GM15510 (cell line): Measurements from ENCODE around the gene NF1.

ENCODE experiments used
- POLR2A ChIP-seq: IDR thresholded peaks from 3 replicates; pipeline ENCODE4 v1.6.1; 2011; ENCODE audit warnings: borderline replicate concordance; ENCODE audit not compliant: insufficient read length; ENCODE audit errors: extremely low read depth

The NF1 gene

DNA sequence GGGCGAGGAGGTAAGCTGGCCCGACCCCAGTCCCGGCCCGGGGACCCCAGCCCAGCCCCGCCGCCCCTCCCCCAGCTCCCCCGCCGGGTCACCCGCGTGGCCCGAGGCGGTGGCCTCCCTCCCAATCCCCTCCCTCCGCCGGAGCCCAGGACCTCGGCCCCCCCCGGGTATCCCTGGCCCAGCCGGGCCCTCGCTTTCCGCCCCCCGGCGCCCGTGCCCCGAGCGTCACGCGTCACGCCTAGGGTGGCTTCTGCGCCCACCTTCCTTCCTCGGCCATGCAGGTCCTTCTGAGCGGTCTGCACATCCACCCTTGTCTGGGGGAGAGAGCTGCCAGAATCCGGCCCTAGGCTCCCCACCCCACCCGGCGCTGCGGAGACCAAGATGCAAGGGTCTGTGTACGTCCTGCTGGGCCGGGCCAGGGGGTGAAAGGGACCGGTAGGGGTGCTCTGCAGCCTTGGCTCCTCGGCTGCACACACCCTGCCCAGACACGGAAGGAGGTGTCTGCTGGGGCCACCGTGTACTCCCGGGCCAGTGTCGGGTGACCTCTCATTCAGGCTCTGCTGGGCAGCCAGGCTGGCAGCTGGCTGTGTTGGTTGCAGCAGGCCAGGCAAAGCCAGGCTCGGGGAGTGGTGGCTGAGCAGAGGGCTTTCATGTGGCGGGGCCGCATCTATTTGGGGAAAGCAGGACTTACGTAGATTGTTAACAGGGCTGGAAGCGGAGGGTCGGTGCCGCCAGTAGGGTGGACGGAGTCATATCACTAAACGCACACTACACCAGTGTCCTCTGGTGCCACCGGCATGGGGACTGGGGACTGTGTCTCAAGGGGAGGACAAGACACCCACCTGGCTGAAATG, 297.5 kb downstream of the NF1 start:
- no peak for TF ChIP-seq POLR2A

DNA sequence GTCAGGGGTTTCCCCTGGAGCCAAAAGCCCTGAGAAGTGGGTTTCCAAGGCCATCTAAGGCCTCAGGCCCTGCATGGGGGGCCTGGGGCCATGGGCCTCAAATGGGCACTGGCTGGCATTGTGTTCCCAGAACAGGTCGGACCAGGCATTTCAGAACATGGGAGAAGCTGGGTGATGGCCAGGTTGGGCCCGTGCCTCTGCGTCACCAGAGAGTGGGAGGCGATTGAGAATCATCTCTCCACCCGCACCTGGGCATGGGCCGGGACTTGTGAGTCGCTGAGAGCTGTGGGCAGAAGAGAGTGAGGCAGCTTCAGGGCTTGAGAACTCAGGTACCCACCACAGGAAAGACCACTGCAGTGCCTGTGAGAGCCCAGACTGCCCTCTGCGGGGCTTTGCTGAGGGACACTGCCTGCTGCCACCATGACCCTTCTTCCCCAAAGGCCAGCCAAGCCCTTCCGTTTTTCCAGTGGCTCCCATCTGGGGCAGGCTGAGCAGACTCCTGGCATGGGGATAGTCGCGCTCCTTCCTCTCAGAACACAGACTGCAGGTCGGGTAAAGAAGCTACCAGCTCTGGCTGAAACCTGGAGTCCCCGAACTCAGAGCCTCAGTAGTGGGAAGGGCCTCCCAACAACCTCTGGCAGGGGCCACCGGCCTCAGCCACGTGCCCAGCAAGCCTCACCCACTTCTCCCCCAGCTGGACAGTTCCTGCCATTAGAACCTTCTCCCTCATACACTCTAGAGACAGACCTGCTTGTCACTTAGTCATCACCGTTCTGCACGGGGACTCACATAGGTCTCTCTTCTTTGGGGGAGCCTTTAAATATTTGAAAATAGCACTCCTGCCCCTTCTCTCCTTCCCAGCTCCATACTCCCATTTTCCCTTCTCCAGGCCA, 298.3 kb downstream of the NF1 start:
- no peak for TF ChIP-seq POLR2A

DNA sequence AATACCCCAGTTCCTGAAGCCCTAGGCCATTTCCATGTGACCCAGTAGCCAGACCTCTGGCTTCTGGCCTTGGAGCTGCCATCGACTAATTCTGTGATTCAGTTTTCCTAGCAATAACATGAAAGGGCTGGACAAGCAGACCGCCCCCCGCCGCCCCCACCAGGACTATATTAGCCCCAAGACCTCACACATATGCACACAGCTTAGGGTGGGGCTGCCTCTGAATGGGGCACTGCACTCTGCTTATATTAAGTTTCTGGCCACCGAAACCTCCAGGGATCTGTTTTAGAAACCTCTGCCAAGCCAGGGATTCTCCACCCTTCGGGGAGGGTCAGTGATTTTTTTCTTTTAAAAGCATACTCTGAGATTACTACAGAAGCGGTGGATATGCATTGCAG, 299.0 kb downstream of the NF1 start:
- TF ChIP-seq POLR2A = no peak

DNA sequence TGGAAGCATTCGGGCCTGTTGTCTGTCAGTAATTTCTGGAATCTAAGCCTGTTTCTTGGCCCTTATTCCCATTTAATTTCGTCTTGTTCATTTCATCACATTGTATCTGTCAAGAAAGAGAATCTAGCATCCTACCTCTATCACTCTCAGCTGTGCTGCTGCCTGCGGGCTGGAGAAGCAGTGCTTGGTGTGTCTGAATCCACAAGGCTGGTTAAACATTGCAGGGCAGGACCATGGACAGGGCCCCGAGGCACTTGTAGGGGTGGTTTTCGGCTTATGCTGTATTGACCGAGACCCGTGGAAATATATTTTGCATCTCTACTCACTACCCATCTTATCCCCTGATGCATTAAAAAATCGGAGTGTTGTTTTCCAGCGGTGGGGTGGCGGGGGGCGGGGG, 299.8 kb downstream of the NF1 start:
- no peak for TF ChIP-seq POLR2A

DNA sequence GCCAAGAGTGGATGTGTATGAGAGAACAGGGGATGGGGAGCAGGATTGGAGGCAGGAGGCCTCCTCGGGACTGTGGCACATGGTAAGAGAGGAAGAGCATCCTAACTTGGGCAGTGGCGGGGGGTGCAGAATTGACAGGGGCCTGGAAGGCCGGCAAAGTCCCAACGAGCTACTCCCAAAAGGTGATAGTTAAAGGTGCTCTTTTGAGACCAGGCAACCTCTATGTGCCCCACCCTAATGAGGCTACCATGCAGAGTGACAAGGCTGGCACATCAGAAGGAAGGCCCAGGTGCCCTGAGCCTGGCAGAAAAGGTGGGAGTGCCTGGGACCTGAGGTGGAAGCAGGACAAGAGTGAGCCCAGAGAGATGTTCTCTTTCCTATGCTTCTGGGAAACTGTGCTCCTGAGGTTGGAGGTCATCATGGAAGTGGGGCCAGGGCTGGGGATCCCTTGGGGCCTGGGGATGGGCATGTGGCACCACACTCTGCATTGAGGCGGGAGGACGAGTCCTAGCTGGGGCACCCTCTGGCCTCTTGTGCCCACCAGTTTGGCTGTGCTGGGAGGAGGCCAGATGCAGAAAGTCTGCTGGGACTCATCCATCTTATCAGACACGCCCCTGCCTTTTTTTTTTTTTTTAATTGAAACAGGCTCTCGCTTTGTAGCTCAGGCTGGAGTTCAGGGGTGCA, 302.6 kb downstream of the NF1 start:
- TF ChIP-seq POLR2A = no peak

DNA sequence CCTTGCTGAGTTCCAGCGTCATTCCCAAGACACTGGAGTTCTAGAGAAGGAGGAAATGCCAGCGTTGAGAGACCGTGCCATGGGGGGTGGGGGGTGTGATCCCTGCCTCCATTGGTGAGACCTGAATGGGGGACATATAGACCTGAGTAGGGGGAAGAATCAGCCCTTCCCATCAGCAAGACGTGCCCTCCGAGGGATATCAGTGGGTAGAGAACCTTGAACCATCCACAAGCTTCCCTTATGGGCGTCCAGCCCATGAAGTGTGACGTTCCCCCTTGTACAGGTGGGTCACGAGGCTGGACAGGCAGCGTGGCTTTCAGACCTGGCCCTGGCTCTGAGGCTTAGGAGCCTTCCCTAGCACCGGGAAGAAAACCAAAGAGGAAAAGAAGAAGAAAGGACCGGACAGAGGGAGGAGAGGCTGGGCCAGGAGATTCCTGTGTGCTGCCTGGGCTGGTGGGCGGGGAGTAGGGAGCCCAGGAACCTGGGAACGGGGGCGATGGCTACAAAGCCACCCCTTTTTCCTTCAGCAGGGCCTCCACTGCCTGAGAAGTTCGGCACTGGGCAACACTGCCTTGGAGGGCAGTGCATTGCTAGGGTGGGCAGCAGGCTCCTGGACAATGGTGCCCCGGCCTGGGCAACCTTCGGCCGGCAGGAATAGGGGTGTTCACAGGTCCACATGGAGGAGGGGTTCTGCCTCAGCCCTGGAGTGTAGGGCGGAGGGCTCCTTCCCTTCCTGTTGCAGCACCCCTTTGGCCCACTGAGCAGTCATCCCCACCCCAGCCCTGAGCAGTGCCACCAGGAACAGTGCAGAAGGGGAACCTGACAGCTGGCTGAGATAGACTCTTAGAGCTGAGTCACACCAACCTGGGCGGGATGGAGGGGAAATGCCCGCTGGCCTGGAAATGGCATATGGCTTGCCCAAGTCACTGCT, 303.9 kb downstream of the NF1 start:
- TF ChIP-seq POLR2A = no peak

DNA sequence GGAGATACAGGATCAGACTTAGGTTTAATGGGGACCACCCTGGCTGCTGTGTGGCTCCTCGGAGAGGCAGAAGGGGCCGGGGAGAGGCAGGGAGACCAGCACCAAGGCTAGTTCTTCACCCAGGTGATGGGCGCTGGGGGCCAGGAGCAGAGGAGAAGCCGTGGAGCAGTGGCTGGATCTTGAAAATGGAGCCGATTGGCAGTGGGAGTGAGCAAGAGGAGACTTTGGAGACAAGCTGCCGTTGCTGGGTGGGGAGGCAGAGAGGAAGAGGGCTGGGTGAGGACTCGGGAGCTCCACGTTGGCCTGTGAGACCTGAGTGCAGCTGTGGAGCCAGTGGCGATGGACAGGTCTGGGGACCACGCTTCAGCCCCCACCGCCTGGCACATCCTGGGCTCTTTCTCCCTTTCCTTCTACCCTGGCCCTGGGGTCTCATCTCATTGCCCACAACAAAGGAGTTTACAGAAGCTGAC, 305.7 kb downstream of the NF1 start:
- TF ChIP-seq POLR2A = no peak

DNA sequence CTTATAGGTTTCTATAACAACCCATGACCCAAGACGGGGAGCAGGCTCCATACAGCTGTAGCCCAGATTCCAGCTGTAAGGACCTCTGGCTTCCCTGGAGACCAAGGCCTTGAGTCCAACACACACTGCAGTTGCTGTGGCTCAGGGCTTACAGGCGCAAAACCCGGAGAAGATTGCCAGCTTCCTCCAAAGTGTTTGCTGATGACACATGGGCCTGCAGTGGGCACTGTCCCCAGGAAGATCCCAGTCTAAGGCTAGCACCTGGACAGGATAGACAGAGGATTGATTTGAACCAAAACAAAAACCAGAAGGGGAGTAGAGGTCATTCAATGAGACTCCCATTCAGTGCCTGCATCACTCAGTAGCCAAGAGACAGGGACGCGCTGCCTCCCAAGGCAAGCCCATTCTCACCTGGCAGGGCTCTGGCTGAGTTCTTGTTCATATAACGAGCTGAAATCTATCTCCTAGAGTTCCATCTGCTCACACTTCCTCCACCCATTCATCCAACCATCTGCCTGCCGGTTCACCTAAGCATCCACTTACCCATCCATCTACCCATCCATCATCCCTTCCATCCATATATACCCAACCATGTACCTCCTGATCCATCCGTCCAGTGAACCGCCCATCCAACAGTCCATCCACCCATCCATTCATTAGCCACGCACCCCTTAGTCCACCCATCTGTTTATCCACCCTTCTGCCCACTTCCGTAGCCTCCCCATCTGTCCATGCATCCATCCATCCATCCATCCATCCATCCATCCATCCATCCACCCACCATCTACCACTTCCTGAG, 306.9 kb downstream of the NF1 start:
- TF ChIP-seq POLR2A = no peak

DNA sequence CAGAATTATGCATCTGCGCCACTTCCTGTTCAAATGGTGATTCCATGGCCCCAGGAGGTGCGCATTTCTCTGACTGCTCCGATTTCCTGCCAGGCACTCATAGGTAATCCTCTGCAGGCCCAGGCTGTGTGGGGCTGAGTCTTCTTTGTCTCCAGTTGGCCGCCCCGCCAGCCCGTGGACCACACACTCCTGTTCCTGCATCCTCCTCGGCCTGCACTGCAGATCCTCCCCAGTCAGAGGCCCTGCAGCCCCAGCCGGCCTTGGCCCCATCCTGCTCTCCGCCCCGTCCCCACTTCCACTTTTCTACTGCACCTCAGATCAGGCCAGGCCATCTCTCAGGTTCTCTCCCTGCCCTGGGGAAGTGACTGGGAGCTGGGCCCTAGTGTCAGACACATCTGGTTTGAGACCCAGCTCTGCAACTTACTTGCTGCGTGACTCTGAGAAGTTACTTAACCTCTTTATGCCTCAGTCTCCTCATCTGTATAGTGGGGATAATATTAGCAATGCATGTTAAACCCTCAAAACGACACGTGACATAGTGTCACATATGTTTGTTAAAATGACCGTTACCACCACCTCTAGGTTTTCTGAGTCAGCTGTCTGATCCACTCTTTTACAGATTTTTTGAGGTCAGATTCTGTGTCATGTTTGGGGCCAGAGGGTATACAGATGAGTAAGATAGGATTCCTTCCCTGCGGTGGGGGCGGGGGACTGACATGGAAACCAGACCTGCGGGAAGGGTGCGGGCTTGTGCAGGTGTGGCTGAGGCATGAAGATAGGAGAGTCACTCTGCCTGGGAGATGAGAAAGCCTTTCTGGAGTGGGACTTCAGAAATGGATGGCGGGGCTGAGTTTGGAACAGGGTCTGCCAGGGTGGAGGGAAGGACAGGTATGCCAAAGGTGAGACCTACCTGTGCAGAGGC, 309.5 kb downstream of the NF1 start:
- no peak for TF ChIP-seq POLR2A

DNA sequence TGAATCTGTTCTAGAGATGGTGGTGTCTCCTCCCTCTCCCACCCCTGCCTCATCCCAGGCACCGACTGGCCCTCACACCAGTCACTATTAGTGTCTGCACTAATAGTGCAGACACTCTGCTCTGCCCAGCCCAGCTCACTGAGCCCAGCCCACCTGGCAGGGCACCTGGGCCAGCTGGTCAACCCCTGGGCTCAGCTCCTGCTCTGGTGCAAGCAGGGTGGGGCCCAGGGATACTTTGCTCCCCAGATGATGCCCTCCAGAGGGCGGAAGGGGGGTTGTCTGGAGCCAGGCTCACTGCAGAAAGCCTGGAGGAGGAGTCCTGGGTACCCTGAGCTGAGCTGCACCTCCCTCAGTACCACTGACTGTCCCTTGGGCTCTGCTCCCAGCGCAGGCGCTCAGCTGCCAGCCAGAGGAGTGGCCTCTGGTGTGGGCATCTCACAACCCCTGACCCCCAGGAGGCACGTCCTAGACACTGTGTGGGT, 311.2 kb downstream of the NF1 start:
- no peak for TF ChIP-seq POLR2A

DNA sequence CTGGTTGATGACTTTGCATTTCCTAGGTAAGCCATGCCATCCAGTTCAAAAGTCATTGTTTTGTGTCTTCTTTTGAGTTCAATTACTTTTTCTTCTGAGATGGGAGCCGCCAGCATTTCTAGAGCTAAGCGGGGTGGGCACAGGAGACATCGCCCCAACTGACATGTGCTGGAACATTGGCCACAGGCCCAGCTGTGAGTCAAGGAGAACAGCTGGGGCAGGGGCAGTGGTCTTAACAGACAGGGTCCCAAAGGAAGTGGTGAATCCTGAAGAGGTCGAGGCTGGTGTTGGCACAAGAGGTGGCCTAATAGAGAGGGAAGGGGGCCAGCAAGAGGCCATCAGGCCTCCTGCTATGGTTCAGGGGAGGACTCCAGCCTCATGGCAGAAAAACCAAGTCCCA, 313.8 kb downstream of the NF1 start:
- TF ChIP-seq POLR2A = no peak

DNA sequence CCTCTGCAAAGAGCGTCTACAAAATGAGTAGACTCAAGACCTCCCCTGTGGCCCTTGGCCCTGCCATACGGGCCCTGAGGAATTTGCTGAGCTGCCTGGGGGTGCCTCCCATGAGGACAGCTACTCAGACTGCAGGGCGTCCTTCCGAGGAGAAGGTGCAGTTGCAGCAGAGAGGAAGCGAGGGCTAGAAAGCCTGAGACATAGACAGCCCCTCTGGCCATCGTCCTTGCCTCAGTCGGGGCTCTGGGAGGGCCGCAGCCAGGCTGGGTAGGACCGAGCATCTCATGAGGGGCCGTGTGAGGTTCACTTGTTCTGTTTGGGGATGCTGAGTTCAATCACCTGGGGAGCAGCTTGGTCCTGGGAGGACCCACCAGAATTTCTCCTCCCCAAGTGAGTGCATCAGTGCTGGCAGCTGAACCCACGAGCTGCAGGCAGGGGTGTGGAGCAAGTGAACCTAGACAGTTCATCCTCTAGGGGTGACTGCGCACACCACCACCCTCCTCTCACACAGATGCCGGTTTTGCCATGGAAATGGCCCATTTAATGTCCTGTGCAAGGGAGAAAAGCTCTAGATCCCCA, 317.0 kb downstream of the NF1 start:
- TF ChIP-seq POLR2A = no peak
